ENCODE data around the gene BMPR1B. TPM values are rescaled to one million over a fixed set of nuclear protein-coding genes. Genes with fewer than 3 reads are reported as not detected.
A peak's percentile ranks its signal among the peaks of the same experiment; 100 is the strongest.
"Not testable (repeated sequence)": the region's sequence is repeated elsewhere in the genome, so short reads cannot be mapped to it uniquely, and the experiment has no call there.

Gene BMPR1B
- total RNA-seq, 3 donors from 2014 or later, result 0.36 to 3.3 (median 0.81) TPM

DNA sequence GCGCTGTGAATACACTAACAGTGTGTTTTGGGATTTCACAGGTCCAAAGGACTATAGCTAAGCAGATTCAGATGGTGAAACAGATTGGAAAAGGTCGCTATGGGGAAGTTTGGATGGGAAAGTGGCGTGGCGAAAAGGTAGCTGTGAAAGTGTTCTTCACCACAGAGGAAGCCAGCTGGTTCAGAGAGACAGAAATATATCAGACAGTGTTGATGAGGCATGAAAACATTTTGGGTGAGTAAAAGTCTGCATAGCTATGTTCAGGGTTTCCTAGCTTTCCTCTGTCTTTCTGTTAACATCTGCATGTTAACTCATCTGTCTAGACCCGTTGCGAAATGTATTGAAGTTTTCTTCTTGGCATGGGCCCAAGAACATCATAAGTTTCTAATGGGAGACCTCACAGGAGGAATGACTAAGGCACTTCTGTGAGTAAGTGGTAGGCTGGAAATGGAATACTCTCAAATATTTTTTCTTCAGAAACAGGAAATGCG, 372.1 kb downstream of the BMPR1B start:
- DNase-seq (no peak), ATAC-seq (peak; percentile 49)
- intact Hi-C loops (cut with DNase I, micrococcal nuclease), result no loop called here
- H3K36me3 ChIP-seq (ENCODE audit: low read depth), result no peaks in the 10 kb centered on the region
- no peaks in the 10 kb centered on the region for H3K9me3 ChIP-seq
- no peak overlapping the region for H3K4me3 ChIP-seq
- H3K4me1 ChIP-seq (ENCODE audit: low read depth), result no peaks in the 10 kb centered on the region
- TF ChIP-seq CTCF (IDR thresholded peaks at IDR 0.05), result no peak

GRCh38 chr4:95134016-95134415, 376.3 kb downstream of the BMPR1B start:
- H3K36me3 ChIP-seq (ENCODE audit: low read depth); ATAC-seq; H3K4me3 ChIP-seq; H3K4me1 ChIP-seq (ENCODE audit: low read depth); H3K9me3 ChIP-seq; intact Hi-C loops (cut with DNase I, micrococcal nuclease); DNase-seq: not testable (repeated sequence)

DNA sequence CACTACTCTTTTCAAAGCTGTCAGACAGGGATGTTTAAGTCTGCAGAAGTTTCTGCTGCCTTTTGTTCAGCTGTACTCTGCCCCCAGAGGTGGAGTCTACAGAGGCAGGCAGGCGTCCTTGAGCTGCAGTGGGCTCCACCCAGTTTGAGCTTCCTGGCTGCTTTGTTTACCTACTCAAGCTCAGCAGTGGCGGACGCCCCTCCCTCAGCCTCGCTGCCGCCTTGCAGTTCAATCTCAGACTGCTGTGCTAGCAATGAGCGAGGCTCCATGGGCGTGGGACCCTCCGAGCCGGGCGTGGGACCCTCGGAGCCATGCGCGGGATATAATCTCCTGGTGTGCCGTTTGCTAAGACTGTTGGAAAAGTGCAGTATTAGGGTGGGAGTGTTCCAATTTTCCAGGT, 381.7 kb downstream of the BMPR1B start:
- H3K4me3 ChIP-seq; H3K4me1 ChIP-seq (ENCODE audit: low read depth); H3K9me3 ChIP-seq; H3K36me3 ChIP-seq (ENCODE audit: low read depth); ATAC-seq; intact Hi-C loops (cut with DNase I, micrococcal nuclease): not testable (repeated sequence)
- peak in 1 of 3 donors; percentile 46 for DNase-seq

GRCh38 chr4:95141361-95141760, 383.6 kb downstream of the BMPR1B start:
- Histone ChIP-seq H3K9me3 (no peaks in the 10 kb centered on the region), H3K36me3 (ENCODE audit: low read depth) (no peaks in the 10 kb centered on the region), H3K4me3 (no peak overlapping the region), H3K4me1 (ENCODE audit: low read depth) (no peaks in the 10 kb centered on the region)
- intact Hi-C loops (cut with DNase I, micrococcal nuclease), result no loop called here
- ATAC-seq, result no peak
- TF ChIP-seq CTCF (IDR thresholded peaks at IDR 0.05), result no peak
- DNase-seq, result no peak

- ATAC-seq (no peak), DNase-seq (no peak)
- Histone ChIP-seq H3K9me3 (no peaks in the 10 kb centered on the region), H3K36me3 (ENCODE audit: low read depth) (no peaks in the 10 kb centered on the region), H3K4me1 (ENCODE audit: low read depth) (no peaks in the 10 kb centered on the region), H3K4me3 (no peak overlapping the region)
- TF ChIP-seq CTCF (IDR thresholded peaks at IDR 0.05), result no peak
- intact Hi-C loops (cut with DNase I, micrococcal nuclease), result no loop called here
These were observed 385.2 kb downstream of the BMPR1B start for GRCh38 chr4:95142932-95143331.

GRCh38 chr4:95151255-95151654, 393.5 kb downstream of the BMPR1B start:
- H3K4me1 ChIP-seq (ENCODE audit: low read depth), result no peaks in the 10 kb centered on the region
- intact Hi-C loops (cut with DNase I, micrococcal nuclease), result no loop called here
- ATAC-seq, result no peak

More at GRCh38 chr4:95151255-95151654, 393.5 kb downstream of the BMPR1B start:
- DNase-seq, result no peak
- Histone ChIP-seq H3K9me3 (no peaks in the 10 kb centered on the region), H3K4me3 (no peak overlapping the region), H3K36me3 (ENCODE audit: low read depth) (no peaks in the 10 kb centered on the region)
- TF ChIP-seq CTCF (IDR thresholded peaks at IDR 0.05), result no peak
